Left forelimb (tissue), 1 donor: ENCODE data around the gene IRF2BP1.
"Not testable (repeated sequence)": the region's sequence is repeated elsewhere in the genome, so short reads cannot be mapped to it uniquely, and the experiment has no call there.

Experiments used
- DNase-seq: peaks from one replicate; pipeline ENCODE4 v3.0.0-alpha.2; 2018; ENCODE audit warnings: low spot score

The IRF2BP1 gene

GRCh38 chr19:45901912-45902650, 16.1 kb upstream of the IRF2BP1 start, which contains the start of gene MYPOP:
Gene MYPOP (minus strand): TSS chr19:45902613. CDS start chr19:45901773, 840 bp downstream.
- DNase-seq, result no peak

- DNase-seq, result no peak
These were observed 15.5 kb upstream of the IRF2BP1 start for GRCh38 chr19:45901432-45901911.

GRCh38 chr19:45900738-45901431, 14.9 kb upstream of the IRF2BP1 start:
- no peak for DNase-seq

GRCh38 chr19:45899919-45900589, 14.1 kb upstream of the IRF2BP1 start:
- DNase-seq, result no peak

GRCh38 chr19:45899253-45899652, 13.3 kb upstream of the IRF2BP1 start:
- DNase-seq, result no peak

GRCh38 chr19:45897261-45897812, 11.4 kb upstream of the IRF2BP1 start:
- DNase-seq, result no peak

- not testable (repeated sequence) for DNase-seq
These were observed 10.2 kb upstream of the IRF2BP1 start for GRCh38 chr19:45895983-45896599.

GRCh38 chr19:45895519-45895972, 9.6 kb upstream of the IRF2BP1 start:
- DNase-seq, result no peak

- DNase-seq, result no peak
These were observed 4.9 kb upstream of the IRF2BP1 start for GRCh38 chr19:45890877-45891276.

- DNase-seq, result no peak
These were observed 3.4 kb upstream of the IRF2BP1 start for GRCh38 chr19:45889210-45889885.

- DNase-seq, result no peak
These were observed 1.3 kb upstream of the IRF2BP1 start for GRCh38 chr19:45887200-45887710.

GRCh38 chr19:45886427-45887199, 672 bp upstream of the IRF2BP1 start:
- DNase-seq, result peak; percentile 95

GRCh38 chr19:45884682-45885555, 1.0 kb downstream of the IRF2BP1 start:
- no peak for DNase-seq

- no peak for DNase-seq
These were observed 1.9 kb downstream of the IRF2BP1 start for GRCh38 chr19:45883881-45884681.

- no peak for DNase-seq
These were observed 2.4 kb downstream of the IRF2BP1 start for GRCh38 chr19:45883586-45883880.

- DNase-seq, result no peak
These were observed 3.0 kb downstream of the IRF2BP1 start for GRCh38 chr19:45882652-45883585.

- DNase-seq, result no peak
These were observed 3.9 kb downstream of the IRF2BP1 start for GRCh38 chr19:45881909-45882528.
